Chondrocyte (in vitro differentiated cells): ENCODE measurements around the gene JADE1. TPM values are rescaled to one million over a fixed set of nuclear protein-coding genes. Genes with fewer than 3 reads are reported as not detected.

Experiments used
- DNase-seq: peaks from one replicate; pipeline ENCODE4 v3.0.0; 2021; ENCODE audit warnings: mixed read lengths, low spot score
- H3K27ac Mint-ChIP-seq: one replicate; pipeline ENCODE4 v1.8.0; 2021; ENCODE audit warnings: mild to moderate bottlenecking, moderate library complexity, mixed read lengths; ENCODE audit not compliant: unreplicated experiment
- H3K27me3 Mint-ChIP-seq: 2 replicates; pipeline ENCODE4 v1.8.0; 2021; ENCODE audit warnings: low read depth, mixed read lengths
- H3K36me3 Mint-ChIP-seq: 2 replicates; pipeline ENCODE4 v1.8.0; 2021; ENCODE audit warnings: low read depth, mixed read lengths
- H3K4me1 Mint-ChIP-seq: 2 replicates; pipeline ENCODE4 v1.8.0; 2021; ENCODE audit warnings: low read depth, mild to moderate bottlenecking, mixed read lengths
- H3K4me3 Mint-ChIP-seq: one replicate; pipeline ENCODE4 v1.8.0; 2021; ENCODE audit warnings: mild to moderate bottlenecking, moderate library complexity, mixed read lengths; ENCODE audit not compliant: unreplicated experiment
- H3K9me3 Mint-ChIP-seq: 2 replicates; pipeline ENCODE4 v1.8.0; 2021; ENCODE audit warnings: low read depth, mixed read lengths
- total RNA-seq: library from RNA; stranded (reverse); gene quantifications from 3 replicates; pipeline ENCODE4 v1.2.1, GENCODE V29; 2021
- TF ChIP-seq, protein P1 (sequence below): fragments of 200-600 bp; sonication (generic); IDR thresholded peaks from 2 replicates; pipeline ENCODE4 v1.5.0; 2021; ENCODE audit warnings: antibody characterized with exemption, mild to moderate bottlenecking, moderate library complexity

The JADE1 gene
- total RNA-seq, 1 donor from 2014 or later, result 34.0 TPM

DNA sequence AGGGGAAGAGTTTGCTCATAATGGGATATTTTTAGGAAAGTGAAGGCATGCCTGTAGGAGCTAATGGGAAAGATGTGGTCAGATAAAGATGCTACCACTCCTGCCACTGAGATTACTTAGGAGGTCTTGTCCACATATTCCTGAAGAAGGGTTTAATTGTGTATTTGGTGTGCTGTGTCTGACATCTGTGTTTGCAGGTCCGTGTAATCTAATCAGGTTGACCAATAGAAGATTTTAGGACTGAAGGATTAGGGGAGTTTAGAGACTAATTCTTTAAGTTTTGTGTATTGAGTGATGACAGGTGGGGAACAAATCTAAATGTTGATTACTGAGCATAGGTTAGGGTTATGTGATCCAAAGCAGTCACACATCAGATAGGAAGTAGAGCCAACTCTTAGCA is 57.2 kb downstream of the JADE1 start:
- peaks cover 34% of the 10 kb centered on the region for H3K36me3 Mint-ChIP-seq
- no peak overlapping the region for H3K4me3 Mint-ChIP-seq
- peaks cover 19% of the 10 kb centered on the region for H3K4me1 Mint-ChIP-seq
- TF ChIP-seq, protein P1, sequence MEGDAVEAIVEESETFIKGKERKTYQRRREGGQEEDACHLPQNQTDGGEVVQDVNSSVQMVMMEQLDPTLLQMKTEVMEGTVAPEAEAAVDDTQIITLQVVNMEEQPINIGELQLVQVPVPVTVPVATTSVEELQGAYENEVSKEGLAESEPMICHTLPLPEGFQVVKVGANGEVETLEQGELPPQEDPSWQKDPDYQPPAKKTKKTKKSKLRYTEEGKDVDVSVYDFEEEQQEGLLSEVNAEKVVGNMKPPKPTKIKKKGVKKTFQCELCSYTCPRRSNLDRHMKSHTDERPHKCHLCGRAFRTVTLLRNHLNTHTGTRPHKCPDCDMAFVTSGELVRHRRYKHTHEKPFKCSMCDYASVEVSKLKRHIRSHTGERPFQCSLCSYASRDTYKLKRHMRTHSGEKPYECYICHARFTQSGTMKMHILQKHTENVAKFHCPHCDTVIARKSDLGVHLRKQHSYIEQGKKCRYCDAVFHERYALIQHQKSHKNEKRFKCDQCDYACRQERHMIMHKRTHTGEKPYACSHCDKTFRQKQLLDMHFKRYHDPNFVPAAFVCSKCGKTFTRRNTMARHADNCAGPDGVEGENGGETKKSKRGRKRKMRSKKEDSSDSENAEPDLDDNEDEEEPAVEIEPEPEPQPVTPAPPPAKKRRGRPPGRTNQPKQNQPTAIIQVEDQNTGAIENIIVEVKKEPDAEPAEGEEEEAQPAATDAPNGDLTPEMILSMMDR, result no peak
- no peaks in the 10 kb centered on the region for H3K27me3 Mint-ChIP-seq
- DNase-seq, result no peak
- no peaks in the 10 kb centered on the region for H3K9me3 Mint-ChIP-seq
- H3K27ac Mint-ChIP-seq, result no peak overlapping the region

DNA sequence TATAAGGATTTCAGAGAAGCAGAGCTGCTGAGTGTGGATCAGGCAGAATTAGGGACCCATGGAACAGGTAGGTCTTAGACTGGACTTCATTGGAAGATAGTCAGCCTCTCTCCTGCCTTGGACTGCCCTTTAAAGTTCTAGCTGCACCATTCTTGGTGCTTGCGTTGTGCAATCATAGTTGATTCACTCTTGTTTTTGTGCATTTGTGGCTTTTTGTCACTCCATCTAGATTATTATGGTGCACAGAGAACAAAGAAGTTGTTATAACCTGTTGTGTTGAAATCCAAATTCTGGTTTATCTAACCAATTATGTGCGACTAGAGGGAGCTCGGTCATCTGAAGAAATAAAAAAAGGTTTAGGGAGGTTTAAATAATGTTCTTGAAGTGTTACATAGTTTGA is 59.3 kb downstream of the JADE1 start:
- Mint-ChIP-seq H3K36me3 (peaks cover 34% of the 10 kb centered on the region), H3K27ac (no peak overlapping the region), H3K27me3 (no peaks in the 10 kb centered on the region), H3K4me3 (no peak overlapping the region), H3K4me1 (peaks cover 15% of the 10 kb centered on the region), H3K9me3 (no peaks in the 10 kb centered on the region)
- TF ChIP-seq, protein P1, result no peak
- DNase-seq, result no peak

DNA sequence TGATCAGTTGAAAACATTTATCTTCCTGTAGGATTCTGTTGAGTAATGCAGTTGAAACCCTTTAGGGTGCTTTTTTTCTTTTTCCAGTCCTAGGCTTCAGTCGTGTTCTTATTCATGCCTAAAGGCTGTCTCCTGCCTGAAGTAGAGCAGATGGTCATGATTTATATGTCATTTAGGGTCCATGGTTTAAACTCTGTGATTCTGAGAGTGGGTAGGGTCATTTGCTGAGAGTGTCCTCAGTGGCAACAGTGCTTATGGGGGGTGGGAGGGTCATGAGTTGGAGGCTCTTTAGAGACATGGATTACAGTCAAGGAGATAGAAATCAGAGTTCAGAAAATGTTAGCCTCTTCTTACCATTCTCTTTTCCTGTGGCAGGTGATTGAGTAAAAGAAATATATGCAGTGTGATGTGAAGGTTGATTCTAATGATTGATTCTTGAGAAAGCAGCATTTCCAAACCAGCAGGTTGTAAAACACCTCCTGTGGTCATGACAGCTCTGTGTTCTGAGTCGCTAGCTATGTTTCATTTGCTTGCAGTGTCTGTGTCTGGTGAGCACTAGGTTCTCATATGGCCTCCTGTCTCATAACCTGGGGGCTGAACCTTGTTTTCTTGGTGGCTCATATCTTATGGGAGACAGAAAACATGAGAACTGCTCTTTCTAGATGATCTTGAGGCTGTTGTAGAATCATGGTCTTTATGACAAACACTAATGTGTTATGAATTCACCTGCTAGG is 60.4 kb downstream of the JADE1 start:
- no peak for DNase-seq
- Mint-ChIP-seq H3K4me3 (no peak overlapping the region), H3K36me3 (peaks cover 34% of the 10 kb centered on the region), H3K27me3 (no peaks in the 10 kb centered on the region), H3K4me1 (peaks cover 13% of the 10 kb centered on the region), H3K27ac (no peak overlapping the region), H3K9me3 (no peaks in the 10 kb centered on the region)
- TF ChIP-seq, protein P1, result no peak

DNA sequence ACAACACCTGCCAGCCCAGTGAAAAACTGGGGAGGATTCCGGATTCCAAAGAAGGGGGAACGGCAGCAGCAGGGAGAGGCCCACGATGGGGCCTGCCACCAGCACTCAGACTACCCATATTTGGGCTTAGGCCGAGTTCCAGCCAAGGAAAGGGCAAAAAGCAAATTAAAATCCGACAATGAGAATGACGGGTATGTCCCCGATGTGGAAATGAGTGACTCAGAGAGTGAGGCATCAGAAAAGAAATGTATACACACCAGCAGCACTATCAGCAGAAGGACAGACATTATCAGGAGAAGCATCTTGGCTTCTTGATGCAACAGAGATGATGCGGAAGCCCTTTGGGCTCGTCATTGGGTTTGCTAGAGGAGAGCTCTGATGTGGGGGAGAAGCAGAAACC is 62.4 kb downstream of the JADE1 start:
- H3K27ac Mint-ChIP-seq, result peak overlapping the region; percentile 67

DNA sequence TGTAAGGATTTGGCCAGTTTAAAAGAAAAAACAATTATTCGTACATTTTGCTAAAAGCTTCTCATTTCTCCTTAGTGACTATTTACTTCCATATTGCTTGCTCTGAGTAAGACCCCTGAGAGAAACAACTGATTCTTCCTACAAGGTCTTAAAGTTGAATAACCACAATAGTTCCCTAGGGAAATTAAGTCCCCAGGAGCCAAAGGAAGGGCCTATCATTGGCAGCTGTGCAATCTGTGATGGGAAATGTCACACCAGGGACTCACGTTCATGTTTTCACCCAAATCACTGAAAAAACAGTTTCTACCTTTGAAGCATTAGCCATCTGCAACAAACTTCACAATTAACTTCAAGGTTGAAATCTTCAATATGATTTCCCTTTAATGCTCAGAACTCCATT is 66.7 kb downstream of the JADE1 start:
- no peaks in the 10 kb centered on the region for H3K9me3 Mint-ChIP-seq
- no peak overlapping the region for H3K4me3 Mint-ChIP-seq
- peaks cover 11% of the 10 kb centered on the region for H3K4me1 Mint-ChIP-seq
- no peak overlapping the region for H3K27ac Mint-ChIP-seq
- peaks cover 17% of the 10 kb centered on the region for H3K36me3 Mint-ChIP-seq
- DNase-seq, result no peak
- H3K27me3 Mint-ChIP-seq, result no peaks in the 10 kb centered on the region
- TF ChIP-seq, protein P1, result no peak

More for the DNA sequence above, 62.4 kb downstream of the JADE1 start:
- Mint-ChIP-seq H3K4me3 (no peak overlapping the region), H3K36me3 (peaks cover 30% of the 10 kb centered on the region), H3K27me3 (no peaks in the 10 kb centered on the region), H3K4me1 (peaks cover 13% of the 10 kb centered on the region), H3K9me3 (no peaks in the 10 kb centered on the region)
- TF ChIP-seq, protein P1, result no peak
- DNase-seq, result no peak
